HG03354 (cell line): ENCODE results near the gene CACNA1D.

Experiments used
- ATAC-seq: cut with Tn5 transposase; IDR thresholded peaks from one replicate; pipeline ENCODE4 v1.9.1; 2021; ENCODE audit warnings: mild to moderate bottlenecking; ENCODE audit not compliant: unreplicated experiment, poor library complexity, severe bottlenecking

CACNA1D gene

DNA sequence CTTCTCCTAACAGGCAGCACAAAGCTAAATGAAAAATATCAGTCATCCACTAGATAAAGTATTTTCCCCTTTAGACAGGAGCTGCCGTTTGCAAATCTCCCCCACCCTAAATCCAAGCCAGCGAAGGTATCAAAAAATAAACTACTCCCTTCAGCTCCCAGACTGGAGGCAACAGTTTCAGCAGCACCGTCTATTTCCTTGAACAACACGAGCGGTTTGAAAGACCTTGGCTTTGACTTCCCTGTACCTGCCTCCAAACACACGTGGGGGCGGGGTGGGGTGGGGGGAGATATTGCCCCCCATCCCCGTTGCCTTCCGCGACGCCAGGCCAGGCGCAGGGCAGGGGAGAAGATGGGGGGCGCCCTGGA, 832 bp upstream of the CACNA1D start:
- no peak for ATAC-seq

DNA sequence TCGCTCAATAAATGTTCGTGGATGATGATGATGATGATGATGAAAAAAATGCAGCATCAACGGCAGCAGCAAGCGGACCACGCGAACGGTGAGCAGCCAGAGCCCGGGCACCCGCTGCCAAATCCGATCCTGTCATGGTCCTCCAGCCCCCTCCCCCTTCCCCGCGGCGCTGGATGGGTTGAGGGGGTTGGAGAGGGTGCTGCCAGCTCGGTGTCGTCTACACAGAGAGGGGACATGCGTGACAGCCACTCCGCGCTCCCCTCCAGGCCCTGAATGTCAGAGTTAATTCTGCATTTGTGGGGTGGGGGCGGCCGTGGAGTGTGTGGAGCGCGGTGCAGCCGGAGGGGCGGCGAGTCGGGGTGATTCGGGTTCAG, 722 bp downstream of the CACNA1D start:
- no peak for ATAC-seq

GRCh38 chr3:53495520-53496391, 1.3 kb downstream of the CACNA1D start:
- no peak for ATAC-seq

GRCh38 chr3:53496392-53496670, 1.9 kb downstream of the CACNA1D start:
- ATAC-seq, result no peak

DNA sequence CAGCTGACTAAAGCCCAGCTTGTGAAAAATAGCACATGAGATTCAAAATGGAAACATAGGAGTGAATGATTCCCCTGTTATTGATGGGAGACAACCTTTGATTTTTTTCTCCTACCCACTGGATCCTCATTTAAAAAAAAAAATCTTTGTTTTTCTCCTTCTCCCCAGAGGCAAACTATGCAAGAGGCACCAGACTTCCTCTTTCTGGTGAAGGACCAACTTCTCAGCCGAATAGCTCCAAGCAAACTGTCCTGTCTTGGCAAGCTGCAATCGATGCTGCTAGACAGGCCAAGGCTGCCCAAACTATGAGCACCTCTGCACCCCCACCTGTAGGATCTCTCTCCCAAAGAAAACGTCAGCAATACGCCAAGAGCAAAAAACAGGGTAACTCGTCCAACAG, 2.6 kb downstream of the CACNA1D start:
- ATAC-seq, result no peak

GRCh38 chr3:53498806-53499641, 4.6 kb downstream of the CACNA1D start:
- ATAC-seq, result no peak

GRCh38 chr3:53500165-53500777, 5.9 kb downstream of the CACNA1D start:
- ATAC-seq, result no peak

DNA sequence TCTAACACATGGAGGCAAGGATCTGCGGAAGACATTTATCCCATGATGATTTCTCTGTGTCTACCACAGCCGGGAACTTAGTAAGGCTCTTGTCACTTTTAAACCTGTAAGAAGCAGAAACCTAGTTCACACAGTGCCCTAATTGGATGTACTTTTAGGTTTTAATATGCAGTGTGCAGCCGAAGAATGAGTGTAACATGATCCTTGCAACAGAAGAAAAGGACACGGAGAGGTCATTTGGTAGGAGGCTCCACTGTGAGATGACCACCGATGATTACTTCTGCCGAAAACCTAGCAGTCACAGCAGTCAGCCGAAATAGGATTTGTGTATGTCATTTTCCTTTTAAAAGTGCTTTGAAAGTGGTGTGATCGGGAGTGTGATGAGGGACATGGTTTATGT, 6.8 kb downstream of the CACNA1D start:
- ATAC-seq, result no peak

DNA sequence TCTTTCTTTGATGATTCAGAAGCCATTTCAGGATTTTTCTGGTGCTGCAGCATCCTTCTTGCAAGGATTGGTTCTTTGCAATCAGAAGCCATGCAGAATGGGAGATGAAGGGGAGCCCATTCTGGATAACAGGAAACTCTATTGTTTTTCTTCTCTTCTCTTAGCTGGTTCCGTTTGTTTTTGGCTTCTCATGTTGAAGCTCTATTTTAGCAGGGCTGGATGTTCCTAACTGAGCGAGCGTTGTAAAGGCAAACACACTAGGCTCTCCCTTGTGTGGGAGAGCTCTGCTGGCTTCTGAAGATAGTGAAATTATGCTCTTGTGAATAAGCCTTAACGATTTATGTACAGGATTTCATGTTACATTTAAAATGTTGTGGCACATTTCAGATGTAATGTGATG, 8.3 kb downstream of the CACNA1D start:
- ATAC-seq, result no peak

DNA sequence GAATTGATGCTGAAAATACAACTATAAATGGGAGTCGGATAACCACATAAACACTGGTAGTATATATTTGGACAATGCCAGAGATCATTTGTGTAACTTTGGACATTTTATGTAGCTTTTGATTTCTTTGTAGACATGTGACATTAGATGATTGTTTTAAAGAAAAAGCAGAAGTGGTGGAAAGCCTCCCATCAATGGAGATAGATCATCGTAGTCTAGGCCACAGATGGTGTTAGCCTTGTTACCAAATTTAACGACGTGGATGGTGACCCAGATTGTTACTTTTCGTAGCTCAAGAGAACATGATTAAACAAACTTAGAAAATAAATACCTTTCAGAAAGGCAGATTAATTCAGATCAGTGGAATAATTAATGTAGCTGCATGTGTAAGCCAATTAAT, 8.8 kb downstream of the CACNA1D start:
- ATAC-seq, result no peak

DNA sequence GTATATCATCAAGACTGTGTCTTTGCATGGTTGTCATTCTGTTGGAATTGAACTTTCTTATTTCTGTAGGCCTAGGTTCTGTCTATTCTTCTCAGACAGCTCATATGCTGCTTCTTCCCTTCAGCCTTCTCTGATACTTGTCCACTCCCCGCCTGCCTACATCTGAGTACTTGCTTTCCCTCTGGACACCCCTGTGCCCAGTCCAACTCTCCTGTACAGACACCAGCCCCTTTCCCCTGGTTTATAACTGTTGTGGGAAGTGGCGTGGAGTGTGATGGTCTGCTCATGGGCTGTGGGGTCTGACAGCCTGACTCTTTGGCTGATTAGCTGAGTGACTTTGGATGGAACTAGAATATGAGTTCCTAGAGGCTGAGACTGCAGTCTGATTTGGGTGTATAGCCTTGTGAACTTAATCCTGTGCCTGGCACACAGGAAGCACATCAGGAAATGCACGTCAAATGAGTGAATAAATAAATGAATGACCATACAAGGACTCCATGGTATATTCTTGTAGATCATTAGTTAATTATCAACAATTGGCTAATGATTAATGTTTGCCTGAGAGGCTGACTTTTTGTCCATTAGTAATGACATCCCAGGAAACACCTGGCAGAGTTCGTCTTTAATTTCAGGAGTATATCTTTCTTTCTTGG, 11.8 kb downstream of the CACNA1D start:
- no peak for ATAC-seq

GRCh38 chr3:53506763-53507145, 12.3 kb downstream of the CACNA1D start:
- ATAC-seq, result no peak

DNA sequence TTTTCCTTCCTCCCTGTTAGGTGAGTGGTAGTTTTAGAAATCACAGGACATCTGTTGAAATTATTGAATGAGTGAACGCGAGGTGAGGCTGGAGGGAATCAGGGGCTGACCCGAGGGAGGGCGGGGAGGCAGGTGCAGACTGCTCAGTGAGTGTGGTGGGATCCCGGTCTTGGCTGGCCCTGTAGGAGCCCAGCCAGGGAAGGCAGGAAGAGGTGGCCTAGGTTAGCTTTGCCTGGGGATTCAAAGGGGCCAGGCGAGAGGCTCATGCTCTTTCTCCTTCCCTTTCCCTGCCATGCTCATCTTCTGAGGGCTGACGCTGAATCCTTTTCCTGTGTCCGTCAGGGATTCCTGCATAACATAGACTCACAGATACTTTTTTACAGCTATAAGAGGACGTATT, 15.1 kb downstream of the CACNA1D start:
- ATAC-seq, result no peak

- ATAC-seq, result no peak
Observed at GRCh38 chr3:53510508-53510907, 16.1 kb downstream of the CACNA1D start.

GRCh38 chr3:53511246-53511645, 16.8 kb downstream of the CACNA1D start:
- no peak for ATAC-seq

DNA sequence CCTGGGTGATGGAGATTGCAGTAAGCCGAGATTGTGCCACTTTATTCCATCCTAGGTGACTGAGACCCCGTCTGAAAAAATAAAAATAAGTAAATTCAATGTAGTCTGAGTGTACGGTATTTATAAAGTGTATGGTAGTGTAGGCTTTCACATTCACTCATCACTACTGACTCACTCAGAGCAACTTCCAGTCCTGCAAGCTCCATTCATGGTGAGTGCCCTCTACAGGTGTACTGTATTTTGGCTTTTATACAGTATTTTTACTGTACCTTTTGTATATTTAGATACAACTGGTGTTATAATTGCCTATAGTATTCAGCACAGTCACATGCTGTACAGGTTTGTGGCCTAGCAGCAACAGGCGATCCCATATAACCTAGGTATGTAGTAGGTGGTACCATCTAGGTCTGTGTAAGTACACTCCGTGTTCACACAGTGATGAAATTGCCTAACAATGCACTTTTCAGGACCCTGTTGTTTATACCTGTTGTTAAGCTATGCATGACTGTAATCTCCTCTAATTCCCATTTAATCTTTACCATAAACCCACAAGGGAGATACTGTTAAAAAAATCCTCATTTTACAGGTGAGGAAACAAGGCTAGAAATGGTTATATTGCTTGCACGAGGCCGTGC, 19.3 kb downstream of the CACNA1D start:
- no peak for ATAC-seq

DNA sequence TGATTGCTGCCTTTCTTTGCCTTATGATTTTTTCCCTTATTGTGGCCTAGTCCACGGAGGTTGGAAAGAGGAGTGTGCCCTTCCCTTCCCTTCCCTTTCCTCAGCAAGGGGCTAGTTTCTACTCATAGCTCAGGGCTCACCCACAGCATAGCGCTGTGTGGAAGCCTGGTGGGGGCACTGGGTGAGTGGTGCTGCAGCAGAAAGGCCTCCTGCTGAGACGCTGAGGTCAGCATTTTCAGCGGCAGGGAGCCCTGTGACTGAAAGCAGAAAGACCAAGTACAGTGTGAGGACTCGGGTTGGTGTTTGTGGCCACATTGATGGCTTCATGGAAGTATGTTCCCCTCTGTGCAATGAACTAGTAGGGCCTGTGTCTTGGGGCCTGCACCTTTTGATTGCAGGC, 21.9 kb downstream of the CACNA1D start:
- no peak for ATAC-seq

DNA sequence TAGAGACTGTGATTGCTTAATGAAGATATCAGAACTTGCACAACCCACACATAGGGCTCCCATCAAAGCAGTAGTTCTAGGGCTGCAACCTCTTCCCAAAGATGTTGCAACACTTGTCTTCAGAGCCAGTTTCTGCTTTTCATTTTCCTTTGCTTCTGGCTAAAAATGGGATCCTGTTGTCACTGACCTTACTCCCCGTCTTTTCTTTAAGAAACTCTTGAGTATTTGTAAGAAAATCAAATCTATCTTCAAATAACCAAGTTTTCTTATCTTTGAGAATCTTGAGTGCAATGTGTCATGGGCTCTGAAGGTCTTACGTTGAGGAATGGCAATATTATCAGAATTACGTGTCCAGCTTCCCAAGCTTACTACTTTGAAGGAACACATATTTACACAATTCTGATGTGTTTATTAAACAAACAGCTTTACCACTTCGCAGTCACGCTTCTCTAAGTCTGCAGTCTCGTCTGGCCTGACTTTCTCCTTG, 24.1 kb downstream of the CACNA1D start:
- no peak for ATAC-seq

DNA sequence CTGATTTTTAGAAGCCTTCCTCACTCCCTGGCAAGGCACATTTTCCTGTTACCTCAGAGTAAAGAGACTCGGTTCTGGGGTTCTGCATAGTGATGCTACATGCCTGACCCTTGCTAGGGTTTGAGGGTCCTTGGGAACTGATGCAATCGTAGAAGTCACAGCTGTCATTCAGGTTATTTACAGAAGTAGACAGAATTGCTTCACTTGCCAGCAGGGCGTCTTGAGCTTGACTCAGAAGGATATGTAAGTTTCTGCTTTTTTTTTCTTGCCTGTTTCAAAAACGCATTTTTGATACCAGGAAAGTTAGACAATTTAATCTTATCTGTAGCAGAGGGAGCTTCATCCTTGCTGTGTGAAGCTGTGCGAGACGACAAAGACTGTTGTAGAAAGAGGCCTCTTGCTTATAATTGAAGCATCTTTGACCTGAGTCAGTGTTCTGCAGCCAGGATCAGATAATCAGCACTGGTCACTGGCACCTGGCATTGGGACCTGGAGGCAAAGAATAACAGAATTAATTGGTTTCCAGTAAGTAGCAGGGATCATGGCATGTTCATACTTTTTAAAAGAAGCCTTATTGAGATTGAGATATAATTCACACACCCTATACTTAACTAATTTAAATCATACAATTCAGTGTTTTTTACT, 24.8 kb downstream of the CACNA1D start:
- no peak for ATAC-seq
